ENCODE data around the gene CARS1. TPM values are rescaled to one million over a fixed set of nuclear protein-coding genes. Genes with fewer than 3 reads are reported as not detected.

CARS1 gene
- total RNA-seq, 2 experiments from 2014 or later = 126 to 128 TPM

DNA sequence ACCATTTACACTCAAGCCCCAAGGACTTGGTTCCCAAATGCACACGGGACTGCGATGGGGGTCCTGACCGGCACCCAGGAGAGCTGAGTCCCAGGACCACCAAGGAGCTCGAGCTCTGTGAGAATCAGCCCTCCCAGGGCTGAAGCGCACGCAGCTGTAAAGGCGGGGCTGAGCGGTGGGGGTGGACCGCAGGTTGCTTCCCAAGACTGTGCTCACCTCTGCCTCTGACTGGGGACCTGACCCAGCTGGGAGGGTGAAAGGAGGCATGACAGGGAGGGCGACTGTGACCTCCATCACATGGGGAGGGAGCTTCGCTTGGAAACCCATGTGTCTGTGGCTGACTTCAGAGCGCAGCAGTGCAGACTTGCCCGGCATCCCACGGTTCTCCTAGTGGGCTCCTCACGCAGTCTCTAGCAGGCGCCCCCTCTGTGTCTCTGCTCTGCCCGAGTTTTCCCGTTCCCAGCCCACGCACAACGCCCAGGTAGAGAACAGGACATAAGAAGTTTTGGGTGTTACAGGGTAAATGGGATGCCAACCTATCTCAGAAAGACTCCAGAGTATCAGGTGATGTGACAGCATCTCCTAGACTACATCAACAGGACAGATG is 49.7 kb downstream of the CARS1 start:
- no peak overlapping the region for H3K27ac Mint-ChIP-seq

DNA sequence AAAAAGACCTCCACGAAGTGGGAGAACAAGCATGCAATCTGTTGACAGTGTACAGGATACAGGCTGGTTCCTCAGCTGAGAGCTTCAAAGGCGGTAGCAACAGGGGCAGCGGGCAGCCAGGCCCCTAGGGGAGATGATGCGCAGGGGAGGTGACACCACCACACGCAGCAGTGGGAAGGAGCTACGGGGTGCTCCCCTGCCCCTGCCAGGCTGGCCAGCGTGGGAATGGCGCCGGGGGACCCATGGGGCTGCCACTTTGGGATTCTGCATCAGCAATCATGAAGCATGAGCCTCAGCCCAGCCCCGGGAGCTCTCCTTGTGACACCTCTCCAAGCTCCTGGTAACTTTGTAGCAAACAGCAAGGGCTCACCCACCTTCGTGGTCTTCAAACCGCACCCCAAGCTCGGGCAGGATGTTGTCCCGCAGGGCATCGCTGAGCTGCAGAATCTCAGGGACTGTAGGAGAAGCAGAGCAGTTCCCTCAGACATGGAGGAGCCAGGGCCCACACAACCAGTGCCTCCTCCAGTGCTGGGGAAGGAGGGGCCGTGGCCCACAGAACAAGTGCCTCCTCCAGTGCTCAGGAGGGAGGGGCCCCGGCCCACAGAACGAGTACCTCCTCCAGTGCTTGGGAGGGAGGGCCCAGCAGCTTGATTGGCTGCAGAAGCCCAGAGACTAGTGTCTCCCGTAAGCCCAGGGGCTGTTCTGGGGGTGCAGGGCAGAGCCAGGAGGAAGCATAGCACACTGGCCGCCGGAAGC is 50.5 kb downstream of the CARS1 start:
- DNase-seq = no peak
- no peaks in the 10 kb centered on the region for H3K4me1 Mint-ChIP-seq (ENCODE audit: low read depth)
- H3K4me3 Mint-ChIP-seq = no peak overlapping the region
- H3K27me3 Mint-ChIP-seq (ENCODE audit: low read depth) = no peaks in the 10 kb centered on the region
- H3K9me3 Mint-ChIP-seq = no peaks in the 10 kb centered on the region
- peaks cover 58% of the 10 kb centered on the region for H3K36me3 Mint-ChIP-seq (ENCODE audit: low read depth)
- intact Hi-C loops (cut with micrococcal nuclease) = no loop called here
- no peak overlapping the region for H3K27ac Mint-ChIP-seq
- CTCF ChIA-PET = no interaction called here

More for the DNA sequence above, 49.7 kb downstream of the CARS1 start:
- H3K4me3 Mint-ChIP-seq = no peak overlapping the region
- no peak for DNase-seq
- H3K4me1 Mint-ChIP-seq (ENCODE audit: low read depth) = no peaks in the 10 kb centered on the region
- intact Hi-C loops (cut with micrococcal nuclease) = no loop called here
- CTCF ChIA-PET = no interaction called here
- no peaks in the 10 kb centered on the region for H3K27me3 Mint-ChIP-seq (ENCODE audit: low read depth)
- peaks cover 58% of the 10 kb centered on the region for H3K36me3 Mint-ChIP-seq (ENCODE audit: low read depth)
- H3K9me3 Mint-ChIP-seq = no peaks in the 10 kb centered on the region

DNA sequence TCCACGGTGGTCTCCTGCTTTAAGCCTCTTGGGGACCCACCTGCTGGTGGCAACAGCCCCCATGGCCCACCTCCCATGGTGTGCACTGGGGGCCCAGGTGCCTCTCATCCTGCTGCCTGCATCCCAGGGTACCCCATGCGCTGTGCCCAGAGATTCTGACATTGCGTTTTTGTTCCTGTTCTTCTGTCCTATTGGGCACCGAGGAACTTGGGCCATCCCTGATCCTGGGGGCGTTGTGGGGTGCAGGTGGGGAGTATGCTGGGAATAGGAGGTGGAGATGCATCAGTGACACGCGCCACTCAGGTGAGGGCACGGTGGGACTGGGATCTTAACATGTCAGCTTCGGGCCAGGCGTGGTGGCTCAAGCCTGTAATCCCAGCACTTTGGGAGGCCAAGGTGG is 52.7 kb downstream of the CARS1 start:
- intact Hi-C loops (cut with micrococcal nuclease) = no loop called here
- no peaks in the 10 kb centered on the region for H3K9me3 Mint-ChIP-seq
- no peak overlapping the region for H3K27ac Mint-ChIP-seq
- no peak for DNase-seq
- peaks cover 53% of the 10 kb centered on the region for H3K36me3 Mint-ChIP-seq (ENCODE audit: low read depth)
- H3K4me1 Mint-ChIP-seq (ENCODE audit: low read depth) = no peaks in the 10 kb centered on the region
- CTCF ChIA-PET = no interaction called here
- no peaks in the 10 kb centered on the region for H3K27me3 Mint-ChIP-seq (ENCODE audit: low read depth)
- H3K4me3 Mint-ChIP-seq = no peak overlapping the region

DNA sequence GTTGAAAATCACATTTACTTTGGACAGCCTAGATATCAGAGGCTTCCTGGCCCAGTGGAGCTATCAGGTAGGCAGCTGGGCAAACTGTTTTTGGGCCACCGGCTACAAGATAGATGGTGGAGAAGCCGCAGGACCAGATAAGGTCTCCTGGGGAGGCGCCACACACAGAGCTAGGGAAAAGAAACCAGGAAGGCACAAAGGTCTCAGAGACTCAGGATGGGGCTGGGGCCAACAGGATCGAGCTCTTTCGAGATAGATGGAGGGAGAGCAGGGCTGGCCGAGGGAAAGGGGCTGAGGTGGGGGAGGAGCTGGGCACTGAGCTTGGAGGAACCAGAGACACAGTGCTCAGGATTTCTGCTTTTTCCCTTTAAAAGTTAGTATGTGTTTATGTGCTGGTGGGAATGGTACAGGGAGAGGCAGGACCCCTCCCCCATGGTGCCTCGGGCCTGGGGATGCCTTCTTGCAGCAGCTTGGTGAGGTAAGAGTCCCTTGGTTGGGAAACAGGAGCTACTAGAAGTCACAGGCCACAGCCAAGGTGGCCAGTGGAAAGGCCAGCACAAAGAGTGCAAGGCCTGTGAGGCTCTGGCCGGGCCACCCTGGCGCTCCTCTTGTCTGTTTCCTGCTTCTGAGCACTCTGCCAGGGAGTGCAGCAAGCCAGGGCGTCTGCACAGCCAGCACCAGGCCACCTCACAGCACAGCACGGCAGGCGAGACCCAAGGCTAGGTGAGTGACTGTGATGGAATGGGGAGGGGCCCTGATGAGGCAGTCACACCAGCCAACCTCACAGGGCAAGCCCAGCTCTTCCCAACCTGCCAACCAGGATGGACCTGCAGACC is 53.6 kb downstream of the CARS1 start:
- intact Hi-C loops (cut with micrococcal nuclease) = no loop called here
- no peaks in the 10 kb centered on the region for H3K4me1 Mint-ChIP-seq (ENCODE audit: low read depth)
- H3K9me3 Mint-ChIP-seq = no peaks in the 10 kb centered on the region
- no peak overlapping the region for H3K27ac Mint-ChIP-seq
- H3K4me3 Mint-ChIP-seq = no peak overlapping the region
- H3K27me3 Mint-ChIP-seq (ENCODE audit: low read depth) = no peaks in the 10 kb centered on the region
- CTCF ChIA-PET = interaction anchor here (0.9 kb wide), 1 partner anchor 583 kb away, joined by 3 read pairs; no protein-coding TSS in a partner anchor
- no peak for DNase-seq
- H3K36me3 Mint-ChIP-seq (ENCODE audit: low read depth) = peaks cover 46% of the 10 kb centered on the region

DNA sequence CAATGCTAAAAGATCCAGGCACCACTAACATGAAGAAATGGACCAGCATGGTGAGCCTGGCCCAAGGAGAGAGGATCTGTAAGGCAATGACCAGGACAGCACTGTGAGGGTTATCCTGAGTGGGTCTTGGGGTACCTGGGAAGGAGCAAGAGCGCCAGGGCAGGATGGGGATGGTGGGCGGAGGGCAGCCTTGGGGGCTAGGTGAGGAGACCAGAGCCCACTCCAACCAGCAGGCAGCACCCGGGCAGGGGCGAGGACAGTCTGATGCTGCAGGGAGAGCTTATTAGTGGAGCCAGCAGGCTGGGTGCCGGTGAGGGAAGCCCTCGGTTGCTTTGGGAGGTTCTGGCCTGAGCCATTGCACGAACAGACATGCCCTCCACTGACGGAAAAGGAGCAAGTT is 54.4 kb downstream of the CARS1 start:
- no peak overlapping the region for H3K4me3 Mint-ChIP-seq
- no peaks in the 10 kb centered on the region for H3K27me3 Mint-ChIP-seq (ENCODE audit: low read depth)
- H3K36me3 Mint-ChIP-seq (ENCODE audit: low read depth) = peaks cover 45% of the 10 kb centered on the region
- no peaks in the 10 kb centered on the region for H3K4me1 Mint-ChIP-seq (ENCODE audit: low read depth)
- no peak overlapping the region for H3K27ac Mint-ChIP-seq
- CTCF ChIA-PET = interaction anchor here (0.9 kb wide), 1 partner anchor 582 kb away, joined by 3 read pairs; no protein-coding TSS in a partner anchor
- no peaks in the 10 kb centered on the region for H3K9me3 Mint-ChIP-seq
- intact Hi-C loops (cut with micrococcal nuclease) = no loop called here
- DNase-seq = no peak

DNA sequence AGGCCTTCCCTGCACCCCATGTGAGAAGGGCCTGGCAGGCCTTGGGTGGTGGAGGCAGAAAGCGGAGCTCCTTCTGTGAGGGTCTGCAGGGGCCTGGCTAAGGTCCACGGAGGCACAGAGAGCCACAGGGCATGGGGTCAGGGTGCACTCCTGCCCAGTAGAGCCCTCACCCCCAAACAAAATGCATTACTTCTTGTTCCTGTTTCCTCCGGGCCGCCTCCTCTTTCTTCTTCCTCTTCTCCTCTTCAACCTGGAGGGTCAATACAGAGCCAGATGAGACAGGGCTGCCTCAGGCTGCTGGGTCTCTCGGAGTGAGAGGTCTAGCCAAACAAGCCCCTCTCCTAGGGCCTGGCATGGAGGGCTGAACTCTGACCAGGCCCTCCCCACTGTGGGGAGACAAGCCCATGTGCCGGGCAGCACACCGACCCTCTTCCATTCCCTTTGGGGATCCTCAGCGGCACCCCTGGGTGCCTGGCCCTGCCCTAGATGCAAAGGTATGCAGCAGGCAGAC is 54.8 kb downstream of the CARS1 start:
- Mint-ChIP-seq H3K4me1 (ENCODE audit: low read depth) (no peaks in the 10 kb centered on the region), H3K27ac (no peak overlapping the region), H3K27me3 (ENCODE audit: low read depth) (no peaks in the 10 kb centered on the region), H3K36me3 (ENCODE audit: low read depth) (peaks cover 42% of the 10 kb centered on the region), H3K4me3 (no peak overlapping the region), H3K9me3 (no peaks in the 10 kb centered on the region)
- intact Hi-C loops (cut with micrococcal nuclease) = no loop called here
- CTCF ChIA-PET = interaction anchor here (0.9 kb wide), 1 partner anchor 582 kb away, joined by 3 read pairs; no protein-coding TSS in a partner anchor
- no peak for DNase-seq

DNA sequence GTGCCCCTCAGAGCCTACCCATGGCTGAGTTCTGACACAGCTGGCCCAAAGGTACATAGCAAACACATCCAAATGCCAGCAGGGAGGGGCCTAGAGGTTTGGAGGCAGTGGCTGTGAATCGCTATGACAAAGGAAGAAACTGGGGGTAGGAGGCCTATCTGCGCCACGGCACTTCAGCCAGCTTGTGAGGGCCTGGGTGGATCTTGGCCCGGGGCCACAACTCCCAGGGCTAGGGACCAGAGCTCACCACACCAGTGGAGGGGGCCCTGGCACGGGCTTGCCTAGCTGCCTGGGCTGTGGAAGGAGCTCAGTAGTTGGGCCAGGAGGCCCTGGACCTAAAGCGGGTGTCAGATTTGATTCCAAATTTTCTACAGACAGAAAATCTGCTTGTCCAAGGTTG is 55.7 kb downstream of the CARS1 start:
- H3K4me3 Mint-ChIP-seq = no peak overlapping the region
- H3K36me3 Mint-ChIP-seq (ENCODE audit: low read depth) = peaks cover 41% of the 10 kb centered on the region
- no peaks in the 10 kb centered on the region for H3K4me1 Mint-ChIP-seq (ENCODE audit: low read depth)
- H3K27ac Mint-ChIP-seq = no peak overlapping the region
- CTCF ChIA-PET = interaction anchor here (0.6 kb wide), 1 partner anchor 340 kb away, joined by 5 read pairs; no protein-coding TSS in a partner anchor
- no peaks in the 10 kb centered on the region for H3K9me3 Mint-ChIP-seq
- DNase-seq = no peak
- intact Hi-C loops (cut with micrococcal nuclease) = no loop called here
- H3K27me3 Mint-ChIP-seq (ENCODE audit: low read depth) = no peaks in the 10 kb centered on the region

DNA sequence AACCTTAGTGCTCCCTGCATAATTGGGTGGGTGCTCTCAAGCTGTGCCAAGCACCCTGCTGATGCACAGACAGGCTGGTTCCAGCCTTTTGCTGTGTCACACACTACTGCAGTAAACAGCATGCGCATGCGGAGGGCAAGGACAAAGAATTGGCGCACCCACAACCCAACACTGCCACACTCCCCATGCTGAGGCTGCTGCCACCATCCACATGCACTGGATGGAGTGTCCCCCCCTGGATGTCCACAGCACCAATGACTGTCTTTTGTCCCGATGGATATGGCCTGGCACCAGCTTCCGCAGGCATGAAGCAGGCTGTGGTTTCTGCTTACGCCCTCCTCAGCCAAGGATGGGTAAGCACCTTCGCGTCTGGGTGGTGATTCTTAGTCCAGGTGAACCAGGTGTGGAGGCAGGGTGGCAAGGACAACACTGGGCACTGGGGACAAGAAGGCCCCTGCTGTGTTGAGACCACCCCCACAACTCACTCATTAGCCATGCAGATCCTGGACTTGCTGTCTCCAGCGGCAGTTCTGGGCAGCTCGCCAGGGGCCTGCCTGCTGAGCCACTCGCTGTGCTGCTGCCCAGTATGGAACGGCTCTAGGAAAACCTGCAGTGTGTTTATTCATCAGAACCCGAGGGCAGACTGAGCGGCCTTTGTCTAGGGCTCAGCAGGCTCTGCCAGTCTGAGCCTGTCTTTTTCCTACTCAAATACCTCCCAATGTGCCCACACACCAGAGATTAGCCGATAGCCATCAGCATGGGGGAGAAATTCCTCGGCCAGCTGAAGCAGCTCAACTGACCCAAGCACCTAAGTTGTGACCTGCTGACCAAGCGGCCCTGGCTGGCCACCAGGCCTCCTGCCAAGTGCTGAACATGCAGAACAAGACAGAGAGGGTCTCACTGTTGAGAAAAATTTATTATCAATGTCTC is 56.9 kb downstream of the CARS1 start:
- no peaks in the 10 kb centered on the region for H3K4me1 Mint-ChIP-seq (ENCODE audit: low read depth)
- H3K36me3 Mint-ChIP-seq (ENCODE audit: low read depth) = peaks cover 36% of the 10 kb centered on the region
- H3K27me3 Mint-ChIP-seq (ENCODE audit: low read depth) = no peaks in the 10 kb centered on the region
- H3K27ac Mint-ChIP-seq = no peak overlapping the region
- intact Hi-C loops (cut with micrococcal nuclease) = no loop called here
- DNase-seq = no peak
- CTCF ChIA-PET = no interaction called here
- no peaks in the 10 kb centered on the region for H3K9me3 Mint-ChIP-seq
- H3K4me3 Mint-ChIP-seq = no peak overlapping the region

DNA sequence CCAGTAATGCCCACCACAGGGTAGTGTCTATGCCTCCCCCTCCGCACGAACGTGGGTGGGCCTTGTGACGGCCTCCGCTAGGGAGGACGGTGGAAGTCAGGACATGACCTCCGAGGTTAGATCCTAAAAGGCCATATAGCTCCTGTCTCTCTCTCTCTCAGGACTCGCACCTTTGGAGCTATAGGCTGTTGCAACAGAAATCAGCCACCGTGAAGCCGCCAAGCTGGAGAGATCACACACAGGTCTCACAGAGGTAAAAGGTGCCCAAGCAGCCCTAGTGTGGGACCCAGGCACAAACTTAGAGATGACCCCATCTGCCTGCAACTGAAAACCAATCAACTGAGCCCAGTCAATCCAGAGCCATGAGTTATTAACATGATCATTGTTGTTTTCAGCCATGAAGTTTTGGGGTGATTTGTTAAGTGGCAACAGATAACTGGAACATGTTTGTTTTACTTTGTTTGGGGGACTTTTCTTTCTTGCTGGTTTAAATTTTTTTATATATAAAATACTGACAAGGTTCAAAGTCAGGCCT is 57.7 kb downstream of the CARS1 start:
- CTCF ChIA-PET = interaction anchor here (0.7 kb wide), 1 partner anchor 25 kb away, joined by 3 read pairs; no protein-coding TSS in a partner anchor
- no peak for DNase-seq
- Mint-ChIP-seq H3K27me3 (ENCODE audit: low read depth) (no peaks in the 10 kb centered on the region), H3K4me1 (ENCODE audit: low read depth) (no peaks in the 10 kb centered on the region), H3K4me3 (no peak overlapping the region), H3K27ac (no peak overlapping the region), H3K9me3 (no peaks in the 10 kb centered on the region), H3K36me3 (ENCODE audit: low read depth) (peaks cover 34% of the 10 kb centered on the region)
- intact Hi-C loops (cut with micrococcal nuclease) = no loop called here

DNA sequence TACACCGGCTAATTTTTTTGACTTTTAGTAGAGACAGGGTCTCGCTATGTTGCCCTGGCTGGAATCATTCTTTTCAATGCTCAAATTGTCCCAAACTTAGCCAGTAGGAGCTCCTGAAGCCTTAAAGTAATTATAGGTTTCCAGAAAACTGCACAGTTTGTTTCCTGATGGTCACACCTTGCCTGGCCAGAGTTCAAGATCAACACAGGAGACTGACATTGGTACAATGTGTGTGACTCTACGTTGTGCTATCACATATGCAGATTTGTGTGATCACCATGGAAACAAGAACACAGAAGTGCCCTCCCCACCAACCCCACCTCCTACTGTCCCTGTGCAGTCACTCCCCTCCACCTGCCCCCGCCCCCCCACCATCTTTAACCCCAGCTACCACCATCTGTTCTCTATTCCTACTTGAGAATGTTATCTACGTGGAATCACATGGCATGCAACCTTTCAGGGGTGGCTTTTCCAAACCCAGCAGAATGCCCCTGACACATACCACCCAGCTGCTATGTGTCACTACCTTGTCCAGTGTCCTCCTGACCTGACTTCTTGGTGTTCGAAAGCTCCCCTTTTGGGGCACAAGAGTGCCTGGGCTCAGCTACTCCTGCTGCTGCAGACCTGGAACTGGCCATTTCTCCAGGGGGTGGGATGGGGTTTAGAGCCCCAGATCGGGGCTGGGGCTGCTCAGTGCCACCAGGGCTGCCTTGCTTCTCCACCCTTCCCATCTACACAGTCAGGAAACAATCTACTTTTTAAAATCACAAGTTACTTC is 59.0 kb downstream of the CARS1 start:
- no peak overlapping the region for H3K27ac Mint-ChIP-seq
- peaks cover 22% of the 10 kb centered on the region for H3K36me3 Mint-ChIP-seq (ENCODE audit: low read depth)
- no peaks in the 10 kb centered on the region for H3K27me3 Mint-ChIP-seq (ENCODE audit: low read depth)
- H3K9me3 Mint-ChIP-seq = no peaks in the 10 kb centered on the region
- CTCF ChIA-PET = interaction anchor here (0.7 to 0.9 kb wide), 2 partner anchors 22 to 23 kb away, joined by 3 read pairs; no protein-coding TSS in a partner anchor
- DNase-seq = no peak
- H3K4me3 Mint-ChIP-seq = no peak overlapping the region
- intact Hi-C loops (cut with micrococcal nuclease) = no loop called here
- no peaks in the 10 kb centered on the region for H3K4me1 Mint-ChIP-seq (ENCODE audit: low read depth)

DNA sequence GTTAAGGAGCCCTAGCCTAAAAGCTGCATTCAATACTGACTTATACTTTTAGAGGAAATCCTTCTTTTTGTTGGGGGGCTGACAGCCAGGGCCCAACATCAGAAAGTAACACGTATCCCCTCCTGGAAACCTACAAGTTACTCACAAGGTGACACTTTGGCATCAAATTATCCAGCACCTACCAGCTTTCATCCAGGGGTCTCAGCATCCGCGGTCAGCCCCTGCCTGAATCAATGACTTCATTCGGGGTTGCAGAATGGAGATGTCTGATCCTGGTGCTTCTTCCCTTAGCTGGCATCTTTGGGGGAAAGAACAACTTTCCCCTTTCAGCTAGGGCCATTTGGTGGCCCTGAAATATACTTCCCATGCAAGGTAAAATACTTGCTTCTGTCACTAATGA is 59.8 kb downstream of the CARS1 start:
- Mint-ChIP-seq H3K4me3 (no peak overlapping the region), H3K27ac (no peak overlapping the region), H3K4me1 (ENCODE audit: low read depth) (no peaks in the 10 kb centered on the region), H3K9me3 (no peaks in the 10 kb centered on the region), H3K27me3 (ENCODE audit: low read depth) (no peaks in the 10 kb centered on the region), H3K36me3 (ENCODE audit: low read depth) (peaks cover 15% of the 10 kb centered on the region)
- DNase-seq = no peak
- intact Hi-C loops (cut with micrococcal nuclease) = no loop called here
- CTCF ChIA-PET = interaction anchor here (0.9 kb wide), 1 partner anchor 21 kb away, joined by 3 read pairs; no protein-coding TSS in a partner anchor

Data from activated naive CD4-positive, alpha-beta T cell treated with anti-CD3 and anti-CD28 coated beads for 36 hours (primary cell).